Measurements from ENCODE around the gene JMJD4.

Gene JMJD4

DNA sequence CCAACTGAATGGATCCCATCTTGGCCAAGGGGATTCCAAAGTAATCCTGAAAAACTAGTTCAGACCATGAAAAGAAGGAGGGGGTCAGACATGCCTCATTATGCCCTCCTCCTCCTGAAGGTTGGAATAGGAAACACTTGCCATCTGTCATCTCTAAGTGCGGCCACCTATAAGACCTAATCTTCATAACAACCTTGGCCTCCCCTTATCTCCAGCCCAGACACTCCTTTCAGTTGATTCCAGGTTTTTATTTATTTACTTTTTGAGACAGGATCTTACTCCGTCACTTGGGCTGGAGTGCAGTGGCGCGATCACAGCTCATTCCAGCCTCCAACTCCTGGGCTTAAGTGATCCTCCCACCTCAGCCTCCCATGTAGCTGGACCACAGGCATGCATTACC lies 19.9 kb upstream of the JMJD4 start:
- TF ChIP-seq POLR2A (IDR thresholded peaks at IDR 0.05; ENCODE audit: low read depth, low read length) (no peak), PAX5 (IDR thresholded peaks at IDR 0.05; ENCODE audit: insufficient read depth, low read length, severe bottlenecking) (no peak), TAF1 (IDR thresholded peaks at IDR 0.05; ENCODE audit: low read depth, low read length) (no peak), POLR2AphosphoS5 (IDR thresholded peaks at IDR 0.05; ENCODE audit: low read depth, low read length) (no peak), SPI1 (IDR thresholded peaks at IDR 0.05; ENCODE audit: low read depth, low read length) (no peak)
- FAIRE-seq: no peak
- no peak for DNase-seq (ENCODE audit: insufficient read length, low spot score)

GRCh38 chr1:227753999-227754711 lies 19.1 kb upstream of the JMJD4 start:
- DNase-seq (ENCODE audit: insufficient read length, low spot score): no peak
- no peak for TF ChIP-seq POLR2A (IDR thresholded peaks at IDR 0.05; ENCODE audit: low read depth, low read length)
- TF ChIP-seq TAF1 (IDR thresholded peaks at IDR 0.05; ENCODE audit: low read depth, low read length): no peak
- TF ChIP-seq POLR2AphosphoS5 (IDR thresholded peaks at IDR 0.05; ENCODE audit: low read depth, low read length): no peak
- no peak for TF ChIP-seq SPI1 (IDR thresholded peaks at IDR 0.05; ENCODE audit: low read depth, low read length)
- no peak for TF ChIP-seq PAX5 (IDR thresholded peaks at IDR 0.05; ENCODE audit: insufficient read depth, low read length, severe bottlenecking)
- no peak for TF ChIP-seq POU2F2 (IDR thresholded peaks at IDR 0.05; ENCODE audit: low read depth, low read length)
- FAIRE-seq: no peak

GRCh38 chr1:227749916-227750710 lies 15.0 kb upstream of the JMJD4 start:
- DNase-seq (ENCODE audit: insufficient read length, low spot score): no peak
- no peak for TF ChIP-seq TAF1 (IDR thresholded peaks at IDR 0.05; ENCODE audit: low read depth, low read length)
- TF ChIP-seq SPI1 (IDR thresholded peaks at IDR 0.05; ENCODE audit: low read depth, low read length): no peak
- no peak for TF ChIP-seq POLR2AphosphoS5 (IDR thresholded peaks at IDR 0.05; ENCODE audit: low read depth, low read length)
- no peak for TF ChIP-seq POLR2A (IDR thresholded peaks at IDR 0.05; ENCODE audit: low read depth, low read length)
- no peak for TF ChIP-seq PAX5 (IDR thresholded peaks at IDR 0.05; ENCODE audit: insufficient read depth, low read length, severe bottlenecking)
- TF ChIP-seq POU2F2 (IDR thresholded peaks at IDR 0.05; ENCODE audit: low read depth, low read length): no peak
- no peak for FAIRE-seq

DNA sequence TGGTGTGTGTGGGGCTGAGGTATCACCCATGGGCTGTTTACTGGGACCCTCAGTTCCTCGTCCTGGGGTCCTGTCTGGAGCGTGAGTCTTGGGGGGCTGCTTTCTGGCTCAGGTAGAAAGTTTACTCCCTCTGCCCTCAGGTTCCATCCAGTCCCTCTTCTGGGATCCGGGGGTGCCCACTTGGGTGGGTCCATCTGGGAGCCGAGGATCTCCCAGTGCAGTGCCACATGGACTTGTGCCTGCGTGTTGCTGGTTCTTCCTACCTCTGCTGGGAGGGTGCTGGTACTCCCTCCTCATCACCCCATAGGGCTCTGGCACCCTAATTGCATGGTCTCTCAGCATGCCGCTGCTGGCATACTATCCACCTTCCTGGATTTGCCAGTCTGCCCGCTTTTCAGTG lies 14.1 kb upstream of the JMJD4 start:
- FAIRE-seq: no peak

DNA sequence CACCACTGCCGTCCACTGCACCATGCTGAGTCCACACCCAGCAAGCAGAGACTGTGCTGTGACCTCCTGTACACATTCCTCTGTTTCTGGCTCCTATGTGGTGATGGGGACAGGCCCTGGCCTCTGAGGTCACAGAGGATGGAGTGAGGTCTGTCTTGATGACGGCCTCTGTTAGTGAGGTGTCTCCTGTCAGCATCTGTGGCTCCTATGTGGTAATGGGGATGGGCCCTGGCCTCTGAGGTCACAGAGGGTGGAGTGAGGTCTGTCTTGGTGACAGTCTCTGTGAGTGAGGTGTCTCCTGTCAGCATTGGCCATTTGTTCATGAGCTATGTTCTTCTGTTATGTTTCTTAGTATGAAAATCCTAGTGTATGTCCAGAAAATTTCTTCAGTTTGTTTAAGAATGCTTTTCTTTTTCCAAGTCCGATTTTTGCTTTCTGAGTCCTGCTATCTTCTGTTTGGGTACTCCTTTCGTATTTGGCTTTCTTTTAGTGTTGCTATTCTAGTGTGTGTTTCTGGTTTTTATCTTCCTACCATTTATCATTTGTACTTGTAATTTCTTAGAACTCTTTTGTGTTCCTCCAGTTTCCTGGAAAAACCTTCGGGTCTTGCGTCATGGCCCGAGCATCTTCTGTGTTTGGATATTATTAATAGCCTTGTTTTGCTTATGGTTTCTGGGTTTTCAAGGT lies 13.5 kb upstream of the JMJD4 start:
- DNase-seq (ENCODE audit: insufficient read length, low spot score) (no peak), FAIRE-seq (no peak)
- TF ChIP-seq TAF1 (IDR thresholded peaks at IDR 0.05; ENCODE audit: low read depth, low read length) (no peak), PAX5 (IDR thresholded peaks at IDR 0.05; ENCODE audit: insufficient read depth, low read length, severe bottlenecking) (no peak), POLR2AphosphoS5 (IDR thresholded peaks at IDR 0.05; ENCODE audit: low read depth, low read length) (no peak), POLR2A (IDR thresholded peaks at IDR 0.05; ENCODE audit: low read depth, low read length) (no peak), POU2F2 (IDR thresholded peaks at IDR 0.05; ENCODE audit: low read depth, low read length) (no peak), SPI1 (IDR thresholded peaks at IDR 0.05; ENCODE audit: low read depth, low read length) (no peak)

More for the DNA sequence above, 14.1 kb upstream of the JMJD4 start:
- TF ChIP-seq POLR2A (IDR thresholded peaks at IDR 0.05; ENCODE audit: low read depth, low read length) (no peak), POLR2AphosphoS5 (IDR thresholded peaks at IDR 0.05; ENCODE audit: low read depth, low read length) (no peak), POU2F2 (IDR thresholded peaks at IDR 0.05; ENCODE audit: low read depth, low read length) (no peak), SPI1 (IDR thresholded peaks at IDR 0.05; ENCODE audit: low read depth, low read length) (no peak)
- DNase-seq (ENCODE audit: insufficient read length, low spot score): no peak

DNA sequence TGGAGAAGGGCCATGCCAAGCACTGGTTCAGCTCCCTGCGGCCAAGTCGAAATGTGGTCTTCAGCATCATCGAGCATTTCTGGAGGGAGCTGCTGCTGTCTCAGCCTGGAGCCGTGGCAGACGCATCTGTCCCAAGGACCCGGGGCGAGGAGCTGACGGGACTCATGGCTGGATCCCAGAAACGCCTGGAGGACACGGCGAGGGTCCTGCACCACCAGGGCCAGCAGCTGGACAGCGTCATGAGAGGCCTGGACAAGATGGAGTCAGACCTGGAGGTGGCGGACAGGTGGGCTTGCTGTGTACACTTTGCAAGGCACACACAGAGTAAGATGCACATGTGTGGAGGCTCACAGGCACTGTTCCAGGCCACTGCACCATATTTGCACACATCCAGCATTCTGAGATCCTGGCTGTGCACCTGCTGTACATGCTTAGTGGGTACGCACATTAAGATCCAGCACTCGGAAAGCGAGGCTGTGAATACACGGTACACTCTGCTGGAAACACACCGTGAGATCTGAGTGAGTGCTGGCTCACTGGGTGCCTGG lies 12.9 kb upstream of the JMJD4 start:
- FAIRE-seq: no peak
- DNase-seq (ENCODE audit: insufficient read length, low spot score): no peak
- TF ChIP-seq POLR2A (IDR thresholded peaks at IDR 0.05; ENCODE audit: low read depth, low read length) (no peak), TAF1 (IDR thresholded peaks at IDR 0.05; ENCODE audit: low read depth, low read length) (no peak), SPI1 (IDR thresholded peaks at IDR 0.05; ENCODE audit: low read depth, low read length) (no peak), POU2F2 (IDR thresholded peaks at IDR 0.05; ENCODE audit: low read depth, low read length) (no peak), PAX5 (IDR thresholded peaks at IDR 0.05; ENCODE audit: insufficient read depth, low read length, severe bottlenecking) (no peak), POLR2AphosphoS5 (IDR thresholded peaks at IDR 0.05; ENCODE audit: low read depth, low read length) (no peak)

GRCh38 chr1:227747382-227747781 lies 12.3 kb upstream of the JMJD4 start:
- no peak for FAIRE-seq
- no peak for DNase-seq (ENCODE audit: insufficient read length, low spot score)
- TF ChIP-seq SPI1 (IDR thresholded peaks at IDR 0.05; ENCODE audit: low read depth, low read length) (no peak), PAX5 (IDR thresholded peaks at IDR 0.05; ENCODE audit: insufficient read depth, low read length, severe bottlenecking) (no peak), POLR2AphosphoS5 (IDR thresholded peaks at IDR 0.05; ENCODE audit: low read depth, low read length) (no peak), POU2F2 (IDR thresholded peaks at IDR 0.05; ENCODE audit: low read depth, low read length) (no peak), TAF1 (IDR thresholded peaks at IDR 0.05; ENCODE audit: low read depth, low read length) (no peak), POLR2A (IDR thresholded peaks at IDR 0.05; ENCODE audit: low read depth, low read length) (no peak)

DNA sequence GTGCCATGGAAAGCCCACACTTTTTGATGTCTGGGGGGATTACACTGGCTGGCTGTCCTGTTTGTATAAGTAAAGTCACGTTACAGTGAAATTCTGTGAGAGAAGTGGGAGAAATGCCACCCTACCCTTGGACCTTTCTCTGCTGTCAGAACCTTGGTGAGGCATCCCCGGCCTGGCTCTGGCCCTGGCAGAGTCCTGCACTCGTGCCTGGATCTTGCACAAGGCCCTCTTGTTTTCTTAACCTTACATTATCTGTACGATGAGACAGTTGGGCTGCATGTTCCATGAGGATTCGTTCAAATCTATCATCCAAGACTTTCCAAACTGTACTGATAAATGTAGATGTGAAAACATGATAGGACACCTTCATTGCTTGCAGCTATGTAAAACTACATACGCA lies 11.6 kb upstream of the JMJD4 start:
- DNase-seq (ENCODE audit: insufficient read length, low spot score) (no peak), FAIRE-seq (no peak)
- TF ChIP-seq PAX5 (IDR thresholded peaks at IDR 0.05; ENCODE audit: insufficient read depth, low read length, severe bottlenecking): no peak
- TF ChIP-seq POLR2AphosphoS5 (IDR thresholded peaks at IDR 0.05; ENCODE audit: low read depth, low read length): no peak
- no peak for TF ChIP-seq SPI1 (IDR thresholded peaks at IDR 0.05; ENCODE audit: low read depth, low read length)
- no peak for TF ChIP-seq POU2F2 (IDR thresholded peaks at IDR 0.05; ENCODE audit: low read depth, low read length)
- TF ChIP-seq POLR2A (IDR thresholded peaks at IDR 0.05; ENCODE audit: low read depth, low read length): no peak
- no peak for TF ChIP-seq TAF1 (IDR thresholded peaks at IDR 0.05; ENCODE audit: low read depth, low read length)
